PC-3 (cell line): ENCODE results near the gene NR2E1.

Source experiments
- CTCF ChIP-seq: fragments of 300-600 bp; sonication (generic); conservative IDR thresholded peaks from 2 replicates; pipeline ENCODE4 v1.5.1; 2017; ENCODE audit warnings: antibody characterized with exemption, low read depth, mild to moderate bottlenecking, low read length
- EZH2 ChIP-seq: fragments of 300-600 bp; sonication (generic); IDR thresholded peaks from one replicate; pipeline ENCODE4 v1.6.1; 2017; ENCODE audit warnings: antibody characterized with exemption, mild to moderate bottlenecking, low read length; ENCODE audit not compliant: unreplicated experiment

GRCh38 chr6:108132863-108133262 is 33.0 kb upstream of the NR2E1 start:
- TF ChIP-seq CTCF (no peak), EZH2 (no peak)
